HepG2 (cell line): ENCODE measurements around the gene ZMYND8. TPM values are rescaled to one million over a fixed set of nuclear protein-coding genes. Genes with fewer than 3 reads are reported as not detected.
"Not testable (repeated sequence)": the region's sequence is repeated elsewhere in the genome, so short reads cannot be mapped to it uniquely, and the experiment has no call there.

ENCODE experiments used
- ATAC-seq: fragments of 200-7000 bp; cut with Tn5 transposase; 3 replicates; pipeline ENCODE4 v1.9.1; 2020; ENCODE audit warnings: mild to moderate bottlenecking, moderate library complexity
- BruUV-seq: library from RNA; stranded (reverse); fragments of 400-500 nt; replicated peaks from 2 replicates; lab custom pipeline; 2021; lab: Mats Ljungman, UMichigan
- CTCF ChIA-PET: fragments of 300-600 bp; formaldehyde crosslinking; extraction: SDS; loops from one replicate; lab custom pipeline; 2021; ENCODE audit warnings: low total read pairs, inconsistent platforms, low intra/inter-chr PET ratio; lab: Yijun Ruan, JAX
- POLR2A ChIA-PET: fragments of 350-600 bp; sonication (Branson Sonifier 250); formaldehyde crosslinking; loops from one replicate; lab custom pipeline; 2020; ENCODE audit warnings: antibody characterized with exemption, inconsistent platforms; lab: Yijun Ruan, JAX
- DNase-seq: peaks from one replicate; pipeline ENCODE4 v3.0.0-alpha.2; 2015; ENCODE audit warnings: low spot score
- FAIRE-seq: peaks from 3 replicates; lab custom pipeline; 2011; peaks lifted over from hg19 to GRCh38; lab: Jason Lieb, UNC
- H2AFZ ChIP-seq: one replicate; pipeline ENCODE4 v1.6.1; 2011; ENCODE audit warnings: low read length, inconsistent platforms
- H3K27ac ChIP-seq: fragments of 300-600 bp; 3 replicates; pipeline ENCODE4 v1.8.0; 2011; ENCODE audit warnings: mixed run types, mild to moderate bottlenecking, mixed read lengths, low read length, inconsistent platforms; ENCODE audit not compliant: insufficient read depth; ENCODE audit errors: extremely low read length
- H3K27me3 ChIP-seq, 2 experiments: fragments of 200-600 bp in 1 of 2; 2 replicates in 1 of 2; 3 replicates in 1 of 2; pipeline versions ENCODE4 v1.6.0 to v1.8.0; 2011; ENCODE audit warnings: low read length in 2 of 2, mild to moderate bottlenecking in 2 of 2, moderate library complexity in 2 of 2, inconsistent platforms in 1 of 2; ENCODE audit not compliant: insufficient read depth in 2 of 2, control insufficient read depth in 1 of 2
- H3K36me3 ChIP-seq, 2 experiments: fragments of 200-600 bp in 1 of 2; replicated peaks in 1 of 2; 2 replicates in 1 of 2; 3 replicates in 1 of 2; pipeline versions ENCODE4 v1.5.1 to v1.8.0; 2011; ENCODE audit warnings: low read length in 2 of 2, inconsistent platforms in 1 of 2; ENCODE audit not compliant: insufficient read depth in 2 of 2, control insufficient read depth in 1 of 2
- H3K4me1 ChIP-seq: 2 replicates; pipeline ENCODE4 v1.5.1; 2012; ENCODE audit warnings: low read length, inconsistent platforms; ENCODE audit not compliant: insufficient read depth
- H3K4me2 ChIP-seq: 2 replicates; pipeline ENCODE4 v1.6.0; 2011; ENCODE audit warnings: low read depth, low read length, inconsistent platforms
- H3K4me3 ChIP-seq, 3 experiments: fragments of 200-600 bp in 1 of 3; sonication (generic), shearing (Covaris generic) in 1 of 3; replicated peaks in 1 of 3; 2 replicates each; pipeline ENCODE4 v1.5.1; 2011 to 2016; ENCODE audit warnings: low read length in 3 of 3, inconsistent platforms in 2 of 3, low read depth in 2 of 3, mild to moderate bottlenecking in 2 of 3, control low read depth in 1 of 3, mixed read lengths in 1 of 3; ENCODE audit not compliant: insufficient read depth in 1 of 3
- H3K79me2 ChIP-seq: one replicate; pipeline ENCODE4 v1.6.1; 2011; ENCODE audit warnings: low read length, inconsistent platforms; ENCODE audit not compliant: insufficient read depth
- H3K9ac ChIP-seq: 2 replicates; pipeline ENCODE4 v1.6.0; 2011; ENCODE audit warnings: mild to moderate bottlenecking, low read depth, low read length, inconsistent platforms; ENCODE audit not compliant: insufficient read depth
- H3K9me3 ChIP-seq: 2 replicates; pipeline ENCODE4 v1.5.1; 2012; ENCODE audit warnings: mild to moderate bottlenecking, low read length
- H4K20me1 ChIP-seq: 2 replicates; pipeline ENCODE4 v1.6.0; 2011; ENCODE audit warnings: inconsistent platforms, mild to moderate bottlenecking, low read length, moderate library complexity; ENCODE audit not compliant: insufficient read depth
- MIER2 ChIP-seq: IDR thresholded peaks from 2 replicates; pipeline ENCODE4 v1.6.1; 2016; ENCODE audit warnings: missing biosample characterization, missing genetic modification reagents
- RBM22 ChIP-seq: fragments of 200-400 bp; formaldehyde crosslinking; optimal IDR thresholded peaks from 2 replicates; pipeline ENCODE3; 2017; ENCODE audit warnings: mild to moderate bottlenecking, low read length, moderate library complexity
- REXO4 ChIP-seq: sonication (generic); formaldehyde crosslinking; IDR thresholded peaks from 2 replicates; pipeline ENCODE4 v1.8.0; 2022; ENCODE audit warnings: missing genetic modification reagents, mild to moderate bottlenecking, borderline replicate concordance
- ZNF256 ChIP-seq: sonication (generic); formaldehyde crosslinking; conservative IDR thresholded peaks from 2 replicates; pipeline ENCODE4 v1.4.0; 2020; ENCODE audit warnings: missing genetic modification reagents
- WGBS: methylation state at CpG from one replicate; pipeline ENCODE4 v1.1.6; 2017; ENCODE audit warnings: low lambda C conversion rate; 5-methylcytosine and 5-hydroxymethylcytosine counted together
- in situ Hi-C: cut with HindIII; loops from 2 replicates; pipeline ENCODE4 v1.10.0; 2017; ENCODE audit warnings: low pct_unique_long_range_greater_than_20kb; ENCODE audit not compliant: extremely low pct_ligation_motif_present
- intact Hi-C: fragments of 100-400 bp; cut with micrococcal nuclease; formaldehyde crosslinking; loops from one replicate; pipeline ENCODE4 v1.10.0; 2022; ENCODE audit not compliant: unreplicated experiment
- polyA plus RNA-seq, 8 experiments: library from polyadenylated mRNA; depleted of rRNA in 3 of 8; stranded (reverse) in 7 of 8; unstranded in 1 of 8; fragments of >200 nt; fragmentation: Illumina TruSeq in 4 of 8; extraction: Trizol in 4 of 8; gene quantifications; 2 replicates each; pipeline versions ENCODE4 v1.2.1 to v1.2.3, GENCODE V29; 2011 to 2016; ENCODE audit warnings: low read depth in 4 of 8, missing spikeins in 1 of 8, mixed read lengths in 1 of 8; ENCODE audit not compliant: insufficient read depth in 1 of 8
- total RNA-seq, 5 experiments: library from RNA; depleted of rRNA; stranded (reverse); fragments of >200 nt; fragmentation: Illumina TruSeq; extraction: Trizol; gene quantifications; 2 replicates each; pipeline ENCODE4 v1.2.3, GENCODE V29; 2016; ENCODE audit warnings: low read depth in 1 of 5
- TF ChIP-seq, protein P1 (sequence below): sonication (generic); formaldehyde crosslinking; IDR thresholded peaks from 2 replicates; pipeline ENCODE4 v1.8.1; 2023; ENCODE audit warnings: mild to moderate bottlenecking, missing genetic modification reagents
- TF ChIP-seq, protein P2 (sequence below): sonication (generic); formaldehyde crosslinking; IDR thresholded peaks from 2 replicates; pipeline ENCODE4 v1.5.1; 2020; ENCODE audit warnings: mild to moderate bottlenecking, moderate library complexity, missing genetic modification reagents

The ZMYND8 gene
- total and polyA plus RNA-seq, 2 of the 13 experiments (the other 11 are each of a cell fraction or from before 2014, with no cell fraction given), result 53.9 to 84.7 TPM

DNA sequence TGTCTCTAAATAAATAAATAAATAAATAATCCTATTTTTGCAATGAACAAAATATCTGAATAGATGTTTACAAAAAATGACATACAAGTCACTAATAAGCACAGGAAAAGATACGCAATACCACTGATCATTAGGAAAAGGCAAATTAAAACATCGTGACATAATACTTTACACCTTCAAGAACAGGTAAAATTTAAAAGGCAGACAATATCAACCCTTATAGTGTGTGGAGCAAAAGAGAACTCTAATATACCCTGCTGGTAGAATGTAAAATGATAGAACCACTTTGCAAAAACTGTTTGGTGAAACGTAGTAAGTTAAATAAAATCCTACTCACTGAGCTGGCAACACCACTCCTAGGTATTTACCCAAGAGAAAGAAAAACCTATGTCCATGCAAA, 67.4 kb downstream of the ZMYND8 start:
- Histone ChIP-seq H3K79me2 (peaks cover 10% of the 10 kb centered on the region), H3K9me3 (no peaks in the 10 kb centered on the region), H3K9ac (no peak overlapping the region), H3K4me3 (no peak overlapping the region), H2AFZ (no peak overlapping the region), H3K36me3 (peaks cover 59 to 90% of the 10 kb centered on the region in 2 experiments), H3K4me1 (no peaks in the 10 kb centered on the region), H3K27me3 (no peaks in the 10 kb centered on the region), H3K27ac (no peak overlapping the region), H4K20me1 (peaks cover 3% of the 10 kb centered on the region; the same call in 1 of the 2 replicates), H3K4me2 (no peak overlapping the region)
- CTCF ChIA-PET, result no interaction called here
- TF ChIP-seq MIER2 (CRISPR knock-in tag) (no peak), REXO4 (CRISPR knock-in tag) (no peak), ZNF256 (CRISPR knock-in tag) (no peak)
- TF ChIP-seq, protein P1, sequence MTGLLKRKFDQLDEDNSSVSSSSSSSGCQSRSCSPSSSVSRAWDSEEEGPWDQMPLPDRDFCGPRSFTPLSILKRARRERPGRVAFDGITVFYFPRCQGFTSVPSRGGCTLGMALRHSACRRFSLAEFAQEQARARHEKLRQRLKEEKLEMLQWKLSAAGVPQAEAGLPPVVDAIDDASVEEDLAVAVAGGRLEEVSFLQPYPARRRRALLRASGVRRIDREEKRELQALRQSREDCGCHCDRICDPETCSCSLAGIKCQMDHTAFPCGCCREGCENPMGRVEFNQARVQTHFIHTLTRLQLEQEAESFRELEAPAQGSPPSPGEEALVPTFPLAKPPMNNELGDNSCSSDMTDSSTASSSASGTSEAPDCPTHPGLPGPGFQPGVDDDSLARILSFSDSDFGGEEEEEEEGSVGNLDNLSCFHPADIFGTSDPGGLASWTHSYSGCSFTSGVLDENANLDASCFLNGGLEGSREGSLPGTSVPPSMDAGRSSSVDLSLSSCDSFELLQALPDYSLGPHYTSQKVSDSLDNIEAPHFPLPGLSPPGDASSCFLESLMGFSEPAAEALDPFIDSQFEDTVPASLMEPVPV (CRISPR knock-in tag), result no peak
- in situ Hi-C loops (no loop called here), intact Hi-C loops (no loop called here)
- POLR2A ChIA-PET, result no interaction called here
- ATAC-seq, result no peak
- BruUV-seq, result no TSS peak
- FAIRE-seq, result no peak
- DNase-seq, result no peak
- WGBS, result 97% methylated on average over 3 of the region's 3 CpGs

DNA sequence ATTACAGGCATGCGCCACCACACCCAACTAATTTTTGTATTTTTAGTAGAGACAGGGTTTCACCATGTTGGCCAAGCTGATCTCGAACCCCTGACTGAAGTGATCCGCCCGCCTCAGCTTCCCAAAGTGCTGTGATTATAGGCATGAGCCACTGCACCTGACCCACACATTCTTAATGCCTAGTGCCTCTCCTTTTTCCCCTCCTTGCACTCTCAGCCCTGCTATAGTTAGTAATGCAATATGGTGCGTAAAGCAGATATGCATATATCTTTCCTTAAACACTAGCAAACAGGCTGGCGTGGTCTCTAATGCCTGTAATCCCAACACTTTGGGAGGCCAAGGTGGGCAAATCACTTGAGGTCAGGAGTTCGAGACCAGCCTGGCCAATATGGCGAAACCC, 68.0 kb downstream of the ZMYND8 start:
- H3K4me3 ChIP-seq, FAIRE-seq, H2AFZ ChIP-seq, H3K4me2 ChIP-seq, ATAC-seq, H3K9ac ChIP-seq, intact Hi-C loops, DNase-seq, BruUV-seq, H4K20me1 ChIP-seq, H3K27ac ChIP-seq, POLR2A ChIA-PET, H3K9me3 ChIP-seq, in situ Hi-C loops, H3K4me1 ChIP-seq, CTCF ChIA-PET, H3K27me3 ChIP-seq: not testable (repeated sequence)
- peak; percentile 28 for TF ChIP-seq RBM22
- TF ChIP-seq, protein P2, sequence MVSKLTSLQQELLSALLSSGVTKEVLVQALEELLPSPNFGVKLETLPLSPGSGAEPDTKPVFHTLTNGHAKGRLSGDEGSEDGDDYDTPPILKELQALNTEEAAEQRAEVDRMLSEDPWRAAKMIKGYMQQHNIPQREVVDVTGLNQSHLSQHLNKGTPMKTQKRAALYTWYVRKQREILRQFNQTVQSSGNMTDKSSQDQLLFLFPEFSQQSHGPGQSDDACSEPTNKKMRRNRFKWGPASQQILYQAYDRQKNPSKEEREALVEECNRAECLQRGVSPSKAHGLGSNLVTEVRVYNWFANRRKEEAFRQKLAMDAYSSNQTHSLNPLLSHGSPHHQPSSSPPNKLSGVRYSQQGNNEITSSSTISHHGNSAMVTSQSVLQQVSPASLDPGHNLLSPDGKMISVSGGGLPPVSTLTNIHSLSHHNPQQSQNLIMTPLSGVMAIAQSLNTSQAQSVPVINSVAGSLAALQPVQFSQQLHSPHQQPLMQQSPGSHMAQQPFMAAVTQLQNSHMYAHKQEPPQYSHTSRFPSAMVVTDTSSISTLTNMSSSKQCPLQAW (CRISPR knock-in tag), result 0 out of 2 replicates have a peak, but pooled peaks have one; percentile 24
- Histone ChIP-seq H3K79me2 (peaks cover 10% of the 10 kb centered on the region), H3K36me3 (peaks cover 61 to 90% of the 10 kb centered on the region in 2 experiments)
- 98% methylated on average over 8 of the region's 8 CpGs for WGBS
